ENCODE data around the gene MYH13. TPM values are rescaled to one million over a fixed set of nuclear protein-coding genes. Genes with fewer than 3 reads are reported as not detected.

Gene MYH13
- total and polyA plus RNA-seq, 10 of the 15 experiments (the other 5 are each of a cell fraction or from before 2014, with no cell fraction given): 0.01 to 0.04 (median 0.03) TPM; not detected in 4

DNA sequence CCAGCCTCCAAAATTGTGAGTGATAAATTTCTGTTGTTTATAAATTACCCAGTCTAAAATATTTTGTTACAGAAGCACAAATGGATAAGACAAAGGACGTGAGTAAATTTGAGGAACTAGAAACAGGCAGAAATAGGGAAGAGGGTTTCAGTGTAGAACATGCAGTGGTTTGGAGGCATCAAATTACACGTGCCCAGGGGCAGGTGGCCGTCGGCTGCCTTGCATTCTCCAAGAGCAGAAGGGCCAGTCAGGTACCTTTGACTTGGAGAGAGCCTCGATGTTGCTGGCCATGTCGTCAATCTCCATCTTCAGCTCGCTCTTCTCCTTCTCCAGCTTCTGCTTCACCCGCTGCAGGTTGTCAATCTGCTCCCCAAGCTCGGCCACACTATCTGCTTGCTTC, 54.3 kb downstream of the MYH13 start:
- Histone ChIP-seq H3K4me3 (no peak overlapping the region), H3K36me3 (ENCODE audit: control insufficient read depth in 2 of 2, insufficient read depth in 2 of 2, low read length in 1 of 2) (no peaks in the 10 kb centered on the region), H3K4me1 (ENCODE audit: control insufficient read depth, insufficient read depth, low read length) (no peaks in the 10 kb centered on the region), H3K79me2 (ENCODE audit: control insufficient read depth, insufficient read depth, low read length) (no peaks in the 10 kb centered on the region), H3K4me2 (ENCODE audit: control insufficient read depth, insufficient read depth) (no peak overlapping the region), H3K9ac (ENCODE audit: control insufficient read depth, insufficient read depth, low read length) (no peak overlapping the region), H2AFZ (ENCODE audit: control insufficient read depth, low read depth, low read length) (no peak overlapping the region), H3K27ac (ENCODE audit: control insufficient read depth, insufficient read depth) (no peak overlapping the region), H3K9me3 (replicated peaks; ENCODE audit: control insufficient read depth, insufficient read depth, low read length) (no peaks in the 10 kb centered on the region; the same call in 2 of the 3 replicates), H4K20me1 (ENCODE audit: control insufficient read depth, insufficient read depth) (no peaks in the 10 kb centered on the region), H3K27me3 (replicated peaks in 1 of 2; ENCODE audit: control insufficient read depth in 2 of 2, insufficient read depth in 2 of 2, low read length in 1 of 2) (peaks cover 0 to 2% of the 10 kb centered on the region in 2 experiments; a peak in 2 of 4 replicates)
- DNase-seq (ENCODE audit: low read depth, low spot score) (no peak), FAIRE-seq (no peak), ATAC-seq (no peak)
- ChIA-PET POLR2A (no interaction called here), SMC1A (ENCODE audit: uncharacterized antibody, unreplicated experiment) (no interaction called here), CTCF (no interaction called here), RAD21 (ENCODE audit: unreplicated experiment) (no interaction called here)
- in situ Hi-C loops (cut with MboI): no loop called here
- WGBS (ENCODE audit: insufficient coverage, insufficient replicate concordance, low lambda C conversion rate, missing lambda C conversion rate): 11% methylated on average over 9 of the region's 9 CpGs
- no peak for TF ChIP-seq NFXL1 (IDR thresholded peaks at IDR 0.05; ENCODE audit: borderline replicate concordance)
- BruUV-seq (replicated peaks): no TSS peak
- intact Hi-C loops (cut with micrococcal nuclease; ENCODE audit: unreplicated experiment): no loop called here

DNA sequence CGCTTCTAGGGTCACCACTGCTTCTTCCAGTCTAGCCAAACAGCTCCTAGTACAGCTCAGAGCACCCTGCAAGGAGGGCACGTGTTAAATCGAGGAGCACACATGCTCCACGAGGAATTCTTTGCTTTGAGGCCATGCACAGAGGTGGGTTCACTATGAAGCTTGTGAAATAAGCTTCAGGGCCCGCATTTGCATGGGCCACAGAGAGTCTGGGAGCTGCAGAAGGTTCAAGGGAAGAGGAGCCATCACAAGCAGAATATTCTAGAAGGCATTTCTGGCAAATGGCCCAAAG, 55.3 kb downstream of the MYH13 start:
- DNase-seq (ENCODE audit: low read depth, low spot score) (no peak), ATAC-seq (no peak), FAIRE-seq (no peak)
- no peak overlapping the region for H3K4me3 ChIP-seq
- H3K27me3 ChIP-seq (replicated peaks in 1 of 2; ENCODE audit: control insufficient read depth in 2 of 2, insufficient read depth in 2 of 2, low read length in 1 of 2): peaks cover 0 to 2% of the 10 kb centered on the region in 2 experiments; a peak in 1 of 4 replicates
- H3K27ac ChIP-seq (ENCODE audit: control insufficient read depth, insufficient read depth): no peak overlapping the region
- intact Hi-C loops (cut with micrococcal nuclease; ENCODE audit: unreplicated experiment): no loop called here
- H3K4me1 ChIP-seq (ENCODE audit: control insufficient read depth, insufficient read depth, low read length): no peaks in the 10 kb centered on the region
- CTCF ChIA-PET: no interaction called here
- in situ Hi-C loops (cut with MboI): no loop called here
- H4K20me1 ChIP-seq (ENCODE audit: control insufficient read depth, insufficient read depth): no peaks in the 10 kb centered on the region
- SMC1A ChIA-PET (ENCODE audit: uncharacterized antibody, unreplicated experiment): no interaction called here
- H3K4me2 ChIP-seq (ENCODE audit: control insufficient read depth, insufficient read depth): no peak overlapping the region
- no peak overlapping the region for H2AFZ ChIP-seq (ENCODE audit: control insufficient read depth, low read depth, low read length)
- H3K9me3 ChIP-seq (replicated peaks; ENCODE audit: control insufficient read depth, insufficient read depth, low read length): no peaks in the 10 kb centered on the region; the same call in 2 of the 3 replicates
- H3K9ac ChIP-seq (ENCODE audit: control insufficient read depth, insufficient read depth, low read length): no peak overlapping the region
- no peaks in the 10 kb centered on the region for H3K36me3 ChIP-seq (ENCODE audit: control insufficient read depth in 2 of 2, insufficient read depth in 2 of 2, low read length in 1 of 2)
- POLR2A ChIA-PET: no interaction called here
- WGBS (ENCODE audit: insufficient coverage, insufficient replicate concordance, low lambda C conversion rate, missing lambda C conversion rate): 47% methylated on average over 4 of the region's 5 CpGs
- RAD21 ChIA-PET (ENCODE audit: unreplicated experiment): no interaction called here
- no peaks in the 10 kb centered on the region for H3K79me2 ChIP-seq (ENCODE audit: control insufficient read depth, insufficient read depth, low read length)
- BruUV-seq (replicated peaks): no TSS peak
- TF ChIP-seq HDGF (IDR thresholded peaks at IDR 0.05): no peak
- no peak for TF ChIP-seq LARP7 (IDR thresholded peaks at IDR 0.05)
- no peak for TF ChIP-seq BCLAF1 (IDR thresholded peaks at IDR 0.05)
- no peak for TF ChIP-seq HSF1 (IDR thresholded peaks at IDR 0.05; ENCODE audit: low read depth, low read length)
- TF ChIP-seq ZSCAN29 (IDR thresholded peaks at IDR 0.05): no peak
- TF ChIP-seq HDAC6 (IDR thresholded peaks at IDR 0.05; ENCODE audit: unreplicated experiment): no peak
- no peak for TF ChIP-seq SIX5 (IDR thresholded peaks at IDR 0.05; ENCODE audit: low read depth, low read length, severe bottlenecking)
- TF ChIP-seq ASH2L (IDR thresholded peaks at IDR 0.05; ENCODE audit: borderline replicate concordance, low read depth): no peak
- TF ChIP-seq SRF (IDR thresholded peaks at IDR 0.05; ENCODE audit: low read depth in 2 of 2, low read length in 2 of 2): no peak
- no peak for TF ChIP-seq IRF4 (IDR thresholded peaks at IDR 0.05; ENCODE audit: low read depth, low read length)
- no peak for TF ChIP-seq STAT3 (IDR thresholded peaks at IDR 0.05; ENCODE audit: low read depth, low read length)
- TF ChIP-seq, protein P1, sequence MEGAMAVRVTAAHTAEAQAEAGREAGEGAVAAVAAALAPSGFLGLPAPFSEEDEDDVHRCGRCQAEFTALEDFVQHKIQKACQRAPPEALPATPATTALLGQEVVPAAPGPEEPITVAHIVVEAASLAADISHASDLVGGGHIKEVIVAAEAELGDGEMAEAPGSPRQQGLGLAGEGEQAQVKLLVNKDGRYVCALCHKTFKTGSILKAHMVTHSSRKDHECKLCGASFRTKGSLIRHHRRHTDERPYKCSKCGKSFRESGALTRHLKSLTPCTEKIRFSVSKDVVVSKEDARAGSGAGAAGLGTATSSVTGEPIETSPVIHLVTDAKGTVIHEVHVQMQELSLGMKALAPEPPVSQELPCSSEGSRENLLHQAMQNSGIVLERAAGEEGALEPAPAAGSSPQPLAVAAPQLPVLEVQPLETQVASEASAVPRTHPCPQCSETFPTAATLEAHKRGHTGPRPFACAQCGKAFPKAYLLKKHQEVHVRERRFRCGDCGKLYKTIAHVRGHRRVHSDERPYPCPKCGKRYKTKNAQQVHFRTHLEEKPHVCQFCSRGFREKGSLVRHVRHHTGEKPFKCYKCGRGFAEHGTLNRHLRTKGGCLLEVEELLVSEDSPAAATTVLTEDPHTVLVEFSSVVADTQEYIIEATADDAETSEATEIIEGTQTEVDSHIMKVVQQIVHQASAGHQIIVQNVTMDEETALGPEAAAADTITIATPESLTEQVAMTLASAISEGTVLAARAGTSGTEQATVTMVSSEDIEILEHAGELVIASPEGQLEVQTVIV (IDR thresholded peaks at IDR 0.05; ENCODE audit: borderline replicate concordance, partially characterized antibody): no peak

All from GM12878 (cell line).